ENCODE results near the gene F2RL2. TPM values are rescaled to one million over a fixed set of nuclear protein-coding genes. Genes with fewer than 3 reads are reported as not detected.
A peak's percentile ranks its signal among the peaks of the same experiment; 100 is the strongest.

Gene F2RL2
- total RNA-seq, 1 experiment from 2014 or later, result not detected

DNA sequence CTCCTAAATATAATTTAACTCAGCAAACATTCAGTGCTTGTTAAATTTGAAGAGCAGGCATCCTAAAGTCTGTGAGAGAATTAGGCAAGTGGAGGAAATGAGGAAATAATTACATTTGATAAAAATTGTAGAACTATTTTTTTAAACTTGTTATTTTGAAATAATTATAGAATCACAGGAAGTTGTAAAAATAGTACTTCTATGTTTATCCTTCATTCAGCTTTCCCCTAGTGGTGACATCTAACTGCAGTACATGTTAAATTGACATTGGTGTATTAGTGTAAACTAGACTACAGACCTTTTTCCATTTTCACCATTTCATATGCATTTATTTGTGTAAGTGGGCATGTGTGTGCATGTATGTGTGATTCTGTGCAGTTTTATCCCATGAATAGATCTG lies 51.6 kb downstream of the F2RL2 start:
- Histone ChIP-seq H3K14ac (ENCODE audit: insufficient read depth, low read length) (no peak overlapping the region), H2AFZ (ENCODE audit: low read length) (no peak overlapping the region), H3K23me2 (ENCODE audit: insufficient read length, low read depth, low read length, poor library complexity, severe bottlenecking) (no peaks in the 10 kb centered on the region), H4K91ac (ENCODE audit: insufficient read length, low read depth, low read length) (no peak overlapping the region), H2BK5ac (ENCODE audit: insufficient read length, low read length) (no peak overlapping the region), H3K9ac (ENCODE audit: extremely low read depth, insufficient read length, low read length) (no peak overlapping the region), H2BK120ac (ENCODE audit: low read depth, low read length, poor library complexity, severe bottlenecking) (no peak overlapping the region), H3K18ac (ENCODE audit: insufficient read length, low read depth, low read length) (no peak overlapping the region), H3K79me2 (ENCODE audit: insufficient read depth, low read length) (no peaks in the 10 kb centered on the region), H3K9me3 (ENCODE audit: control insufficient read depth, low read depth, low read length) (no peaks in the 10 kb centered on the region), H4K8ac (replicated peaks; ENCODE audit: insufficient read length, low read depth, low read length) (no peak overlapping the region), H3K4me2 (ENCODE audit: insufficient read depth, insufficient read length, low read length) (no peak overlapping the region), H3K4ac (ENCODE audit: low read depth, low read length) (no peak overlapping the region), H3K27me3 (ENCODE audit: insufficient read depth, low read length) (no peaks in the 10 kb centered on the region), H3K4me1 (ENCODE audit: insufficient read depth, low read length) (no peaks in the 10 kb centered on the region), H4K5ac (ENCODE audit: insufficient read length, low read depth, low read length) (no peak overlapping the region), H2BK12ac (ENCODE audit: insufficient read length, low read depth, low read length) (no peak overlapping the region), H3K79me1 (ENCODE audit: insufficient read depth, low read depth, low read length, poor library complexity, severe bottlenecking) (no peaks in the 10 kb centered on the region), H3T11ph (ENCODE audit: low read length) (no peak overlapping the region), H3K27ac (ENCODE audit: insufficient read length, low read depth, low read length) (no peak overlapping the region), H2BK20ac (ENCODE audit: low read depth, low read length, poor library complexity, severe bottlenecking) (no peak overlapping the region), H2AK5ac (ENCODE audit: insufficient read length, low read length) (no peak overlapping the region), H3K23ac (ENCODE audit: insufficient read length, low read depth, low read length) (no peak overlapping the region), H3K56ac (ENCODE audit: insufficient read length, low read depth, low read length) (no peak overlapping the region), H4K20me1 (ENCODE audit: control insufficient read depth, insufficient read depth, insufficient read length) (no peaks in the 10 kb centered on the region), H2BK15ac (ENCODE audit: low read depth, low read length) (no peak overlapping the region)
- H3K27ac Mint-ChIP-seq, result no peak overlapping the region
- TF ChIP-seq, protein P1, sequence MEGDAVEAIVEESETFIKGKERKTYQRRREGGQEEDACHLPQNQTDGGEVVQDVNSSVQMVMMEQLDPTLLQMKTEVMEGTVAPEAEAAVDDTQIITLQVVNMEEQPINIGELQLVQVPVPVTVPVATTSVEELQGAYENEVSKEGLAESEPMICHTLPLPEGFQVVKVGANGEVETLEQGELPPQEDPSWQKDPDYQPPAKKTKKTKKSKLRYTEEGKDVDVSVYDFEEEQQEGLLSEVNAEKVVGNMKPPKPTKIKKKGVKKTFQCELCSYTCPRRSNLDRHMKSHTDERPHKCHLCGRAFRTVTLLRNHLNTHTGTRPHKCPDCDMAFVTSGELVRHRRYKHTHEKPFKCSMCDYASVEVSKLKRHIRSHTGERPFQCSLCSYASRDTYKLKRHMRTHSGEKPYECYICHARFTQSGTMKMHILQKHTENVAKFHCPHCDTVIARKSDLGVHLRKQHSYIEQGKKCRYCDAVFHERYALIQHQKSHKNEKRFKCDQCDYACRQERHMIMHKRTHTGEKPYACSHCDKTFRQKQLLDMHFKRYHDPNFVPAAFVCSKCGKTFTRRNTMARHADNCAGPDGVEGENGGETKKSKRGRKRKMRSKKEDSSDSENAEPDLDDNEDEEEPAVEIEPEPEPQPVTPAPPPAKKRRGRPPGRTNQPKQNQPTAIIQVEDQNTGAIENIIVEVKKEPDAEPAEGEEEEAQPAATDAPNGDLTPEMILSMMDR (conservative IDR thresholded peaks at IDR 0.05), result peak; percentile 39; the same call in 2 of the 3 replicates
- no peak for DNase-seq
- H3K4me3 Mint-ChIP-seq, result no peak overlapping the region
- H3K36me3 Mint-ChIP-seq (ENCODE audit: insufficient read depth in 1 of 3, low read depth in 3 of 3), result no peaks in the 10 kb centered on the region; a peak in 1 of 7 replicates
- H3K27me3 Mint-ChIP-seq (ENCODE audit: low read depth), result no peaks in the 10 kb centered on the region
- H3K4me1 Mint-ChIP-seq, result no peaks in the 10 kb centered on the region
- no peaks in the 10 kb centered on the region for H3K9me3 Mint-ChIP-seq

Data from H9 (cell line).